ENCODE data around the gene MRPL39. TPM values are rescaled to one million over a fixed set of nuclear protein-coding genes. Genes with fewer than 3 reads are reported as not detected.

MRPL39 gene
- total and polyA plus RNA-seq, 2 of the 4 experiments (the other 2 are of a cell fraction): 15.2 to 20.6 TPM

- H3K9ac ChIP-seq (ENCODE audit: low read depth, low read length): peak overlapping the region; percentile 53; the same call in 1 of the 2 replicates
- POLR2A ChIA-PET (ENCODE audit: unreplicated experiment): no interaction called here
Measured at GRCh38 chr21:25563361-25564116, 43.7 kb downstream of the MRPL39 start.

More at GRCh38 chr21:25563361-25564116, 43.7 kb downstream of the MRPL39 start:
- peak overlapping the region in 1 of 2 experiments; percentile 23; a peak in 1 of 4 replicates for H4K8ac ChIP-seq (ENCODE audit: low read depth in 2 of 2, low read length in 2 of 2)
- H4K91ac ChIP-seq (ENCODE audit: insufficient read depth, low read depth, low read length): 0 out of 2 replicates have a peak overlapping the region, but pooled peaks have one; percentile 31
- H2BK5ac ChIP-seq (ENCODE audit: low read depth, low read length, poor library complexity, severe bottlenecking): peak overlapping the region; percentile 10
- peak overlapping the region; percentile 6 for H2AFZ ChIP-seq (replicated peaks; ENCODE audit: low read length, poor library complexity)
- H3K9me3 ChIP-seq (ENCODE audit: control insufficient read depth, insufficient read depth, low read length): no peaks in the 10 kb centered on the region
- no peaks in the 10 kb centered on the region for H3K27me3 ChIP-seq (ENCODE audit: control insufficient read depth, insufficient read depth, low read length)
- H3K4me2 ChIP-seq (ENCODE audit: low read depth, low read length): peak overlapping the region; percentile 83
- peak overlapping the region; percentile 74 for H3K14ac ChIP-seq (replicated peaks; ENCODE audit: low read depth, low read length)
- H4K5ac ChIP-seq (ENCODE audit: low read depth, low read length): peak overlapping the region; percentile 59; the same call in 1 of the 2 replicates
- peaks cover 3% of the 10 kb centered on the region; the same call in 1 of the 2 replicates for H4K20me1 ChIP-seq (ENCODE audit: insufficient read depth, low read length)
- dilution Hi-C loops (cut with HindIII; ENCODE audit: low sequenced_read_pairs, unreplicated experiment) (no loop called here), intact Hi-C loops (cut with micrococcal nuclease) (loop anchor here (2.0 kb wide), 1 partner anchor 143 kb away; no protein-coding TSS in a partner anchor), in situ Hi-C loops (cut with MboI; ENCODE audit: low sequenced_read_pairs) (loop anchor here (10.0 kb wide), 1 partner anchor 139 kb away; no protein-coding TSS in a partner anchor)
- TF ChIP-seq ELK1 (IDR thresholded peaks at IDR 0.05; ENCODE audit: borderline replicate concordance, low read depth, low read length) (no peak), MAZ (IDR thresholded peaks at IDR 0.05; ENCODE audit: borderline replicate concordance, low read depth, low read length) (no peak), MXI1 (IDR thresholded peaks at IDR 0.05; ENCODE audit: borderline replicate concordance, low read depth, low read length) (no peak), USF2 (IDR thresholded peaks at IDR 0.05; ENCODE audit: low read depth, low read length) (no peak), RAD21 (IDR thresholded peaks at IDR 0.05; ENCODE audit: low read length) (no peak), CTCF (conservative IDR thresholded peaks at IDR 0.05; ENCODE audit: low read depth, low read length) (no peak), SMC3 (IDR thresholded peaks at IDR 0.05; ENCODE audit: low read depth, low read length) (no peak), FOS (IDR thresholded peaks at IDR 0.05; ENCODE audit: low read depth, low read length) (no peak), NFE2L2 (IDR thresholded peaks at IDR 0.05; ENCODE audit: low read depth, low read length) (no peak)
- H2BK120ac ChIP-seq (ENCODE audit: low read depth, low read length): peak overlapping the region; percentile 38; the same call in 1 of the 2 replicates
- no peak for DNase-seq
- peaks cover 4% of the 10 kb centered on the region; the same call in 1 of the 2 replicates for H3K36me3 ChIP-seq (ENCODE audit: control insufficient read depth, insufficient read depth, low read length)
- H3K23ac ChIP-seq (ENCODE audit: low read depth, low read length): peak overlapping the region; percentile 69
- peaks cover 18% of the 10 kb centered on the region for H3K9me1 ChIP-seq (ENCODE audit: insufficient read depth, low read length)
- H2AK5ac ChIP-seq (ENCODE audit: low read depth, low read length): peak overlapping the region; percentile 63; the same call in 1 of the 2 replicates
- peak overlapping the region; percentile 30 for H3K4me3 ChIP-seq (ENCODE audit: insufficient read depth, low read depth, low read length)
- WGBS, 2 experiments (ENCODE audit: extremely low coverage in 2 of 2, insufficient read length in 1 of 2): no CpG with 5 or more reads among the region's 3 CpGs
- peaks cover 17 to 53% of the 10 kb centered on the region in 2 experiments for H3K79me1 ChIP-seq (ENCODE audit: low read depth in 1 of 2, low read length in 2 of 2)
- peak overlapping the region; percentile 46 for H3K18ac ChIP-seq (ENCODE audit: low read depth, low read length)
- peak overlapping the region; percentile 73 for H3K4ac ChIP-seq (ENCODE audit: low read depth, low read length)
- H3K56ac ChIP-seq (ENCODE audit: extremely low read depth, insufficient read depth, low read length): no peak overlapping the region
- peak overlapping the region; percentile 12; the same call in 1 of the 3 replicates for H2BK15ac ChIP-seq (ENCODE audit: low read depth, low read length)
- peak overlapping the region; percentile 12 for H2AK9ac ChIP-seq (replicated peaks; ENCODE audit: low read depth, low read length, poor library complexity)
- H2BK20ac ChIP-seq (ENCODE audit: low read depth, low read length): peak overlapping the region; percentile 58; the same call in 1 of the 2 replicates
- CTCF ChIA-PET: interaction anchor here (0.6 kb wide), 1 partner anchor 1122 kb away, joined by 3 read pairs; no protein-coding TSS in a partner anchor
- H3K4me1 ChIP-seq (ENCODE audit: control insufficient read depth, insufficient read depth, low read length): peaks cover 11% of the 10 kb centered on the region
- H3K27ac ChIP-seq (ENCODE audit: insufficient read depth, low read length): peak overlapping the region; percentile 20; the same call in 1 of the 2 replicates
- TSS peak; percentile 51 for BruUV-seq (replicated peaks)
- no peak for ATAC-seq (ENCODE audit: low read depth)
